Memory B cell (primary cell): Measurements from ENCODE around the gene CDC42BPG.

Experiments used
- ATAC-seq: fragments of 150-1000 bp; cut with Tn5 transposase; 2 replicates; pipeline ENCODE4 v1.10.0; 2021; ENCODE audit warnings: low read depth, mild to moderate bottlenecking, moderate library complexity
- DNase-seq, 2 donors: peaks; one replicate each; pipeline ENCODE4 v3.0.0; 2022; ENCODE audit warnings: low spot score in 2 of 2
- H3K27ac Mint-ChIP-seq: one replicate; pipeline ENCODE4 v1.8.0; 2022; ENCODE audit warnings: mild to moderate bottlenecking, moderate library complexity, mixed read lengths
- H3K27me3 Mint-ChIP-seq: one replicate; pipeline ENCODE4 v1.8.0; 2022; ENCODE audit warnings: mixed read lengths
- H3K36me3 Mint-ChIP-seq: one replicate; pipeline ENCODE4 v1.8.0; 2022; ENCODE audit warnings: mild to moderate bottlenecking, mixed read lengths
- H3K4me1 Mint-ChIP-seq: one replicate; pipeline ENCODE4 v1.8.0; 2022; ENCODE audit warnings: mixed read lengths
- H3K4me3 Mint-ChIP-seq: one replicate; pipeline ENCODE4 v1.8.0; 2022; ENCODE audit warnings: mild to moderate bottlenecking, moderate library complexity, mixed read lengths
- H3K9me3 Mint-ChIP-seq: one replicate; pipeline ENCODE4 v1.8.0; 2022; ENCODE audit warnings: mixed read lengths

The CDC42BPG gene

GRCh38 chr11:64844330-64845128 is at the start of gene CDC42BPG:
CDC42BPG (minus strand) TSS chr11:64844653; CDS start chr11:64844569, 84 bp downstream.
- no peaks in the 10 kb centered on the region for H3K9me3 Mint-ChIP-seq
- peak; percentile 67 to 75 for DNase-seq
- peak; percentile 64 for ATAC-seq
- peaks cover 2% of the 10 kb centered on the region for H3K36me3 Mint-ChIP-seq
- peak within 1 kb of the TSS; percentile 89 for H3K4me3 Mint-ChIP-seq
- H3K4me1 Mint-ChIP-seq: peaks cover 30% of the 10 kb centered on the region
- peak within 1 kb of the TSS; percentile 71 for H3K27ac Mint-ChIP-seq
- H3K27me3 Mint-ChIP-seq: no peaks in the 10 kb centered on the region

GRCh38 chr11:64893194-64894069 is 49.0 kb upstream of the CDC42BPG start:
- ATAC-seq (no peak), DNase-seq (no peak)
- H3K4me3 Mint-ChIP-seq: no peak overlapping the region
- H3K9me3 Mint-ChIP-seq: no peaks in the 10 kb centered on the region
- H3K36me3 Mint-ChIP-seq: no peaks in the 10 kb centered on the region
- H3K27ac Mint-ChIP-seq: no peak overlapping the region
- H3K27me3 Mint-ChIP-seq: no peaks in the 10 kb centered on the region
- H3K4me1 Mint-ChIP-seq: peaks cover 5% of the 10 kb centered on the region

GRCh38 chr11:64892838-64893193 is 48.4 kb upstream of the CDC42BPG start:
- Mint-ChIP-seq H3K4me1 (peaks cover 10% of the 10 kb centered on the region), H3K27me3 (no peaks in the 10 kb centered on the region), H3K9me3 (no peaks in the 10 kb centered on the region), H3K4me3 (no peak overlapping the region), H3K36me3 (no peaks in the 10 kb centered on the region), H3K27ac (no peak overlapping the region)
- DNase-seq: no peak
- ATAC-seq: no peak

- Mint-ChIP-seq H3K4me1 (peaks cover 12% of the 10 kb centered on the region), H3K36me3 (no peaks in the 10 kb centered on the region), H3K27me3 (no peaks in the 10 kb centered on the region), H3K4me3 (no peak overlapping the region), H3K27ac (no peak overlapping the region), H3K9me3 (no peaks in the 10 kb centered on the region)
- DNase-seq (no peak), ATAC-seq (no peak)
Measured at GRCh38 chr11:64892411-64892831, 48.0 kb upstream of the CDC42BPG start.

GRCh38 chr11:64891880-64892279 is 47.4 kb upstream of the CDC42BPG start:
- Mint-ChIP-seq H3K27ac (no peak overlapping the region), H3K4me3 (no peak overlapping the region), H3K9me3 (no peaks in the 10 kb centered on the region), H3K27me3 (no peaks in the 10 kb centered on the region), H3K4me1 (peaks cover 13% of the 10 kb centered on the region), H3K36me3 (no peaks in the 10 kb centered on the region)
- ATAC-seq (no peak), DNase-seq (no peak)

GRCh38 chr11:64891215-64891848 is 46.9 kb upstream of the CDC42BPG start:
- Mint-ChIP-seq H3K36me3 (no peaks in the 10 kb centered on the region), H3K27me3 (no peaks in the 10 kb centered on the region), H3K4me1 (peaks cover 13% of the 10 kb centered on the region), H3K27ac (no peak overlapping the region), H3K4me3 (no peak overlapping the region), H3K9me3 (no peaks in the 10 kb centered on the region)
- no peak for DNase-seq
- ATAC-seq: no peak

- Mint-ChIP-seq H3K4me3 (no peak overlapping the region), H3K9me3 (no peaks in the 10 kb centered on the region), H3K27me3 (no peaks in the 10 kb centered on the region), H3K36me3 (no peaks in the 10 kb centered on the region), H3K27ac (no peak overlapping the region), H3K4me1 (peaks cover 17% of the 10 kb centered on the region)
- no peak for DNase-seq
- ATAC-seq: no peak
Measured at GRCh38 chr11:64890522-64890939, 46.1 kb upstream of the CDC42BPG start.

- H3K9me3 Mint-ChIP-seq: no peaks in the 10 kb centered on the region
- no peaks in the 10 kb centered on the region for H3K27me3 Mint-ChIP-seq
- no peak overlapping the region for H3K4me3 Mint-ChIP-seq
- no peak overlapping the region for H3K27ac Mint-ChIP-seq
- ATAC-seq (no peak), DNase-seq (no peak)
- peaks cover 14% of the 10 kb centered on the region for H3K4me1 Mint-ChIP-seq
- no peaks in the 10 kb centered on the region for H3K36me3 Mint-ChIP-seq
Measured at GRCh38 chr11:64888729-64889511, 44.5 kb upstream of the CDC42BPG start.

GRCh38 chr11:64888406-64888728 is 43.9 kb upstream of the CDC42BPG start:
- H3K4me1 Mint-ChIP-seq: peaks cover 14% of the 10 kb centered on the region
- no peaks in the 10 kb centered on the region for H3K27me3 Mint-ChIP-seq
- no peaks in the 10 kb centered on the region for H3K36me3 Mint-ChIP-seq
- DNase-seq: no peak
- H3K4me3 Mint-ChIP-seq: peak overlapping the region; percentile 82
- ATAC-seq: no peak
- no peaks in the 10 kb centered on the region for H3K9me3 Mint-ChIP-seq
- H3K27ac Mint-ChIP-seq: peak overlapping the region; percentile 58

- Mint-ChIP-seq H3K9me3 (no peaks in the 10 kb centered on the region), H3K27me3 (no peaks in the 10 kb centered on the region), H3K36me3 (no peaks in the 10 kb centered on the region), H3K4me1 (peaks cover 14% of the 10 kb centered on the region), H3K27ac (peak overlapping the region; percentile 63), H3K4me3 (peak overlapping the region; percentile 82)
- DNase-seq: peak; percentile 86 to 93
- peak; percentile 97 for ATAC-seq
Measured at GRCh38 chr11:64887757-64888405, 43.4 kb upstream of the CDC42BPG start.

GRCh38 chr11:64887234-64887756 is 42.8 kb upstream of the CDC42BPG start:
- no peaks in the 10 kb centered on the region for H3K36me3 Mint-ChIP-seq
- H3K4me3 Mint-ChIP-seq: peak overlapping the region; percentile 11
- peaks cover 14% of the 10 kb centered on the region for H3K4me1 Mint-ChIP-seq
- ATAC-seq (no peak), DNase-seq (no peak)
- no peaks in the 10 kb centered on the region for H3K9me3 Mint-ChIP-seq
- peak overlapping the region; percentile 63 for H3K27ac Mint-ChIP-seq
- H3K27me3 Mint-ChIP-seq: no peaks in the 10 kb centered on the region

- H3K9me3 Mint-ChIP-seq: no peaks in the 10 kb centered on the region
- no peaks in the 10 kb centered on the region for H3K27me3 Mint-ChIP-seq
- no peaks in the 10 kb centered on the region for H3K36me3 Mint-ChIP-seq
- ATAC-seq (no peak), DNase-seq (no peak)
- peaks cover 15% of the 10 kb centered on the region for H3K4me1 Mint-ChIP-seq
- peak overlapping the region; percentile 3 for H3K27ac Mint-ChIP-seq
- no peak overlapping the region for H3K4me3 Mint-ChIP-seq
Measured at GRCh38 chr11:64885367-64886286, 41.2 kb upstream of the CDC42BPG start.
